COR-L47 (cell line): ENCODE results near the gene PTPRO.

Experiments used
- DNase-seq: peaks from one replicate; lab custom pipeline; 2025; lab: John Stamatoyannopoulos, UW

PTPRO gene

DNA sequence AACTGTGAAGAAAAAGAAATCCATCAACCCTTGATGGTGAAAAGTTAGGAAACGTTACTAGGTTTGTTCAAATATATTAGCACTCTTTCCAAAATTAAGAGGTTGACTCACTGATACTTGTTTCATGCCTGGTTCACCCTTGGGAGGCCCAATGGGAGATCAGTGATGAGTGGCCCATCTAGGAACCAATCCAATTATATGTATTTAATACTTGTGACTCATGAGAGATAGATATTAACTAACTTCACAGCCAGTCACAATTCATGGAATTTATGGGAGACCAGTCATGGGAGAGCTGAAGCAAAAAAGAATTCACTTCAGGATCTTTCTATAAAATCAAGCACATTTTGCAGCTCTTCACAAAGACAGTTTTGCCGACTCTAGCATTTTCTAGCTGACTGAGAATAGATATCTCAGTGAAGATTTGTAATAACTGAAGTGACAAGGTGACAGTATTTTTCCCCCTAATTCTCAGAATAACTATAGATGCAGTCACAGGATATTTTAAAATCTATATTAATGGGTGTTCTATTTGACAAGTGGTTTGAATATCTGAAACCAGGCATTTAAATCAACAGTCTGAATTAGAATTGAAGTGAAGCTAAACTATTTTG is 236.7 kb downstream of the PTPRO start:
- DNase-seq: no peak

DNA sequence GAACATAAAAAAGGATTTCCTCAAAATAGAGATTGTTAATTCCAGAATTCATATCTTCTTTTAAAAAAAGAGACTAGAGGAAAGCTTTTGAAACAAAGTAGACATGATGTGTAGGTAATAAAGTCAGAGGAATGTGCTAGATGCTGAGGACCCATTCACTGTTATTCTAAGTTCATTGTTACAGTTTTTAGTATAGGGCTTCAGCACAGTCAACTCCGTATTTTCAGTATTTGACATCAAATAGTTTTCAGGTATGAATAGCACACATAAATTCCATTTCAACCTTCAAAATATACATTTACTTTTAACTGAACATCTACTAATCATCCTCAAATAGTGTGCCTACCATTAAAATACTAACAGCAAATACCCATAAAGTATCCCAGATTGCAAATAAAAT is 239.1 kb downstream of the PTPRO start:
- DNase-seq: no peak

DNA sequence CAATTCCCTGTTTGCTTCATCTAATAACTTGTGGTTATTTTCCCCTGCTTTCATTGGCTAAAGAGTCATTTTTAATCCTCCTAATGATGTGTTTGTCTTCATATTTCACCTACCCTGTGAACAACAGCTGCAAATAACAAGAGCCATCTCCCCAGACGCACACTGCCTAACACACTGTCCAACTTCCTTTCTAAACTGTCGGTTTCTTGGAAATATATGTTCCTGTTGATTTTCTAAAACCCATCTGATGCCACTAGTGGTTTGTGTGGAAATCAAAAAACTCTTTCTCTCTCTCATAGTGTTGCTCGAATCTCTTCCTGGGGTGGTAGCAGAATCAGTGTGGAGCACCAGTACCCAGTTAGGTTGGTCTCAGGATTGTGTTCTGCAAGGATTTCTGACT is 240.0 kb downstream of the PTPRO start:
- no peak for DNase-seq

DNA sequence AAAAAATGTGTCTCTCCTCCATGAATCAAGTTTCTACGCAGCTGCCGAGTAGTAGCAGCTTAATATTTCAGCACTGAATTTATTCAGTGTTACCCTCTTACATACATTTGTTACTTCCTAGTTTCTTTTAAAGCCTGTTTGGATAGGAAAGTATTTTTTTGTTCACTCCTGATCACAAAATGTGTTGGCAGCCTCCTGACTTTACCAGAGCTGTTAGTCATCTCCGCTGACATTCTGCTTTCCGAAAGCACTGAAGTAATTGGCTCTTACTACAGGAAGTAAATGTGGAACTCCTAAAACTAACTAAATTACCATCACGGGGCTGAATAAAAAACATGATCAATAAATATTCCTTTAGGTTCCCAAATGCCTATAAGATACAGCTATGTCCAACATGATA is 241.4 kb downstream of the PTPRO start:
- no peak for DNase-seq

DNA sequence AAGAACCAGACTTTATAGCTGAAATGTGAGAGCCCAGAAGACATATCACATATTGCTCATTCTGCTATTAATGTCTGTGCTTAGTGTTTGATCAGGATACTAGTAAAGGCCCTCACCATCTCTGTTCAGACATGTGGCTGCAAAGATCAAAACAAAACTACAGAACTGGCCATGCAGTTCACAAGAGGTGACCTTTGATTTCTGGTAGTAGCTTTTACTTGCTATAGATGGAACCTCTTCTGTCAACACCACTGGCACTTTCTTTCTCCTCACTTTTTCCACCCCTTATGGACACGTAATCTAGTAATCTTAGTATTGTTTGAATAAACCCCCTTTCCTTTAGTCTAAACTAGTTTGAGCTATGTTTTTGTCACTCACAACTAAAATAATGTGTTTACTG is 252.0 kb downstream of the PTPRO start:
- DNase-seq: no peak

DNA sequence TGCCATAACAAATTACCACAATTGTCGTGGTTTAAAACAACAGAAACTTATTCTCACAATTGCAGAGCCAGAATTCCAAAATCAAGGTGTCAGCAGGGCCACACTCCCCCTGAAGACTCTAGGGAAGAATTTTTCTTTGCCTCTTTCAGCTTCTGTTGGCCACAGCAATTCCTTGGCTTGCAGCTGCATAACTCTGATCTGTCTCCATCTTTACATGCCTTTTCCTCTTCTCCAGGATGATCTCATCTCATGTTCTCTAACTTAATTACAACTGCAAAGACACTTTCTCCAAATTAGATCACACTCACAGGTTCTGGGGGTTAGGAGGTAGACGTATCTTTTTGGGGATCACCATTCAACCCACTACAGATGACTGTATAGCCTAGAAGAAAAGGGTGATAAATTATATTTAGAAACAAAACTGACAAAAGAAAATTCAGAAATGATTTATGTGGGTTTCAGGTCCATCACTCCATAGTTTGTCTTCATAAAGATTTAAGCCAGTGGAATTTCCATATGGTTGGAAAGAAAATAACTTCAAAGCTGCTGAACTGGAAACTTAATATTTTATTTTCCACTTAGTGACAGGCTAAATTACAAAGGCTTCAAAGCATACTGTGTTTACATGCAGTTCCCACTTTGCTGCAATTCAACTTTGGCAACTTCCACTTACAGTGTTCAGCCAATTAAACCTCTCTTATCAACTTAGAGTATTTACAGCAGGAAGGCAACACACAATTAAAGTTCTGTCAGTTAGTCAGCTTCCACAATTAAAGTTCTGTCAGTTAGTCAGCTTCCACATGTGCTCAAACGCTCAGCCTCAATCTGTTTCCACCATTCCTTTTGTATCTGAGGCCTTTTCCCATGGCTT is 253.6 kb downstream of the PTPRO start:
- no peak for DNase-seq

DNA sequence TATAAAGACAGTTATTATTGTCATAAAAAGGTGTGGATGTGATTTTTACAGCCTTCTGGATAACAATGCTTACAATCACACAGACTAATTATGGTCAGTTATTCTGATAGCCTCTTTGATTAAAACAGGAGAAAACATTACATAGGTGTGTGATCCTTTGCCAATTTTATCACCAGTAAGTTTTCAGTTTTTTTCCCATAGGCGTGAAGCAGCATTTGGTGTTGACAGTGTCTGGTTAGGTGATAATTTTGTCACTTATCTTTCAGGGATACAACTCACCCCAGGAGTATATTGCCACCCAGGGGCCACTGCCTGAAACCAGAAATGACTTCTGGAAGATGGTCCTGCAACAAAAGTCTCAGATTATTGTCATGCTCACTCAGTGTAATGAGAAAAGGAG is 258.1 kb downstream of the PTPRO start:
- DNase-seq: no peak

DNA sequence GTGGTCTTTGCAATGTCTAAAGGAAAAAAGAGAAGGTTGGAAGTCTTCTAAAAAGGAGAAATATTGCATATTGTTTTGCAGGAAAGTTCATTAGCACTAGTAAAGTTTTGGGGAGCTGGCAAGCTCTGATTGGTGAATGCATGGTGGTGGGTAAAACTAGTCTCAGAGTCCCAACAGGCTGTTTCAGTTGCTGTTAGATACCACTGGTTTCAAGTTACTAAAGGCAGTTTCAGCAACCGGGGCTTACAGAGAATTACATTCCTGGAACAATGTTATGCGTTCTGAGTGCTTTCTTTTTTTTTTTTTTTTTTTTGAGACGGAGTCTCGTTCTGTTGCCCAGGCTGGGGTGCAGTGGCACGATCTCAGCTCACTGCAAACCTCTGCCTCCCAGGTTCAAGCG is 258.7 kb downstream of the PTPRO start:
- no peak for DNase-seq

DNA sequence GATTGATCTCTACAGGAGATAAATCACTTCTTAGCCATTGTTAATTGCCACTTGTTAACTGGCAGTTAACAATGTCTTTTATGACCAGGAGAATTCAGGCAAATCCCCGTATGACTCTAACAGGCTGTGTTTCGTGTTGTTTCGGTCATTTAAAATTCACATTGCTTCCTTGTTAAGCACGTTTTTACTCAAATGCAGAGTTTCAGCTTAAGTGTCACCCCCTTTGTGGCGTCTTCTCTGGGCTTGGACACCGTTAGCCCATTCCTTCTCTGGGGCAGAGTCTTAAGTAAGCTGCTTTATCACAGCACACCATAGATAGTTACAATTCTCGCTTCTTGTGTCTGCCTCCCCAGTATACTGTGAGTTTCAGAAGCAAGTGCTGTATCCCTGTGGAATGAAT is 261.5 kb downstream of the PTPRO start:
- DNase-seq: no peak

DNA sequence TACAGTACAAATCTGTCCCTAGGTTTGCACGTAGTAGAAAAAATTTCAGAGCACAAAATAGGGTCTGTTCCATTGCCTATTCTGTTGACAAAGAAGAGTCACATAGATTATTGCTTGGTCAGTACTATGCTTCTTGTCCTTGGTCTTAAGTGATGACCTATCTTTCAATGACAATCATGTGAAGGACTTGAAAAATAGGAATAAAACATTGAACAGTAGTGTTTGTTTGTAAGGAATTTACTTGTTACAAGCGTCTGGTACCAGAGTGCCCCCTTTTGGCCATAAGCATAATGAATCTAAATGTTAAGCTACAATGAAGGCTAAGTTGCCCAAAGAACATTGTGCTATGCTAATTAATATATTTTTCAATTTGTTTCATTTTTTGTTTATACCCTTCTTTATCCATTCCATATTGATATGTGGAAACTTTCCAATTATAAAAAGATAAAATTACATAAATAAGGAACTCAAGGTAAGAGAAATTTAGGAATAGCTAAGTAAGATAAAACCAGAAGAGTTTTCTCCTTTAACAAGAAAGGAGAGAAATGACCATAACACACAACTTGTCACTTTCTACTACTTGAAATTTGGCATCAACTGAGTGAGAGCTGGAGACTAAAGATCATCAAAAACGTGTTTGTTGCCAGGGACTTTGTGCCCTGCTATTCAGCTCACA is 262.2 kb downstream of the PTPRO start:
- DNase-seq: no peak

DNA sequence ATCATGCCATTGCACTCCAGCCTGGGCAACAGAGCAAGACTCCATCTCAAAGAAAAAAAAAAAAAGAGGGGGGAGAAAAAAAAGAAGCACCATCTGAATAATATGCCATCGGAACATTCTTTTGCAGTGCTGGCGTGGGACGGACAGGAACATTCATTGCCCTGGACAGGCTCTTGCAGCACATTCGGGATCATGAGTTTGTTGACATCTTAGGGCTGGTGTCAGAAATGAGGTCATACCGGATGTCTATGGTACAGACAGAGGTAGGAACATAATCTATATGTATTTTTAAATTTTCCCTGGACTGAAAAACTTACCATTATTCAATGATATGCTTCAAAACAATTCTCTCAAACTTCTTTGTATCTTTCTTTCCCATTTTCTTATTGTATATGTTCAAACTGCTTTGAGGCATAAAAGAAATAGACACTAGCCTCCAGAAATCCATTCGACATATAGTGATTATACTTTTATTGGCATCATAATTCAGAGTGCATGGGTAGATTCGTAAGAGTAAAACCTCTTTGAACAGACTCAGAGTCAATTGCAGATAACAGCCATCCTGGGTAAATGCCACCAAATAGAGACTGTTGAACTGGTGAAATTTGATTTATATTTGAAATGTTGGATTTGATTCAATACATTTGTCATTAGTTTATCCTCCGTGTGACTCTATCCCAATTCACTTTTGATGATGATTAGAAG is 267.2 kb downstream of the PTPRO start:
- no peak for DNase-seq

DNA sequence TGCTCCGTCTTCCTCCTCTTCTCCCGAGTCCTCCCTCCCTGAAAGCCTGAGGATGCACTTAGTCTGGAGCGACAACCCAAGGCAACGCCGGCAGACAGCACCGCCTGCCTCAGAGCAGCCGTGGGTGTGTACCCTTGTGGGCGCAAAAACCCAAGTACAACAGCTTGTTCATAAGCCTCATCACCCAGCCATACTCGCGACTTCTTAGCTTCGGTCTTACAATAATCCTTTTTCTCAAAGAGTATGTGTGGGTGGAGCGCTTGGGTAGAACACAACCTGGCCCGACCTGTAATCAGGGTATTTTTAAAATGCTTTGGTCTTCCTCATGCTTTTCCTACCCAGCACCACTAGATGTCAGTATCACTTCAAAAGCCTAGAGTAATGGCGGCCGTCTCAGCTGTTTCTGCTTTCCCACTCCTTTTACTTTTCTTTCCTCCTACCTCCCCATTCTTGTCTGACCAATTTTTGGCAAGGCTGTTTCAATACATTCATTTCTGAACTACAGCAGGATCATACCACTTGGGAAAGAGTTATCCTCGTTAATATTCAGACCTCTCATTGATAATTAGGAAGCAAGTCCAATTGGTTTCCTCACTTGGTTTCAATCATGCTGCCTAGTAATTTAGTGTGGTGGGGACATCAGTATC is 268.0 kb downstream of the PTPRO start:
- DNase-seq: no peak

DNA sequence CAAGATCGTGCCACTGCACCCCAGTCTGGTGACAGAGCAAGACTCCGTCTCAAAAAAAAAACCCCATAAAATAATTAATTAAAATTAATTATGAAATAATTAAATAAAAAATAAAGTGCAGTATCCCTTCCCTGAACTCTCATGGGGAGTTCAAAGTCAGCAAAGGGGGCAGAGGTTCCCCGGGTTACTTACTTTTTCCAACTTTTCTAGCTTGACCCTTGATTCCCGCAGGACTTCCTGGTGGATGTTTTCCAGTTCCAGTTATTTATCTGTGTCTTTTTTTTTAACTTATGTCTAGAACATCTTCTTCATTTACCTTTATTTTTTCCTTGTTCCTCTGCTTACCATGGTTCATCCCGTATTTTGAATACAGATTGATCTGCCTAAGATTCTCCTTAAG is 269.5 kb downstream of the PTPRO start:
- DNase-seq: no peak

DNA sequence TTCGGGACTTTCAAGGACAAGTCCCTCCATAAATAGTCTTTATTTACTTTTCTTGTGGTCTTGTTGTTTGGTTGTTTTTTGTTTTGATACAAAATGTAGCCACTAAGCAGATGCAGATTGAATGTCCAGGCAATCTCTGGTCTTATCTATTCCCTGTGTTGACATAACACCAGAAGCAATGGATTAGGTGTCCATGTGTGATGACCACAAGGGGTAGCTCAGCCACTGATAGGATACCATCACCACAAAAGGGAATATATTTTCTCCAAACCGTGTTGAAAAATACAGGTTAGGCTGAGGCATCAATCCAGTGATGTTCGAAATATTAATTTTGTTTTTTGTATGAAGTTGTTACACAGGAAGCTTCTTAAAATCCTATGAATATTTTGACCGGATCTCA is 270.6 kb downstream of the PTPRO start:
- no peak for DNase-seq

DNA sequence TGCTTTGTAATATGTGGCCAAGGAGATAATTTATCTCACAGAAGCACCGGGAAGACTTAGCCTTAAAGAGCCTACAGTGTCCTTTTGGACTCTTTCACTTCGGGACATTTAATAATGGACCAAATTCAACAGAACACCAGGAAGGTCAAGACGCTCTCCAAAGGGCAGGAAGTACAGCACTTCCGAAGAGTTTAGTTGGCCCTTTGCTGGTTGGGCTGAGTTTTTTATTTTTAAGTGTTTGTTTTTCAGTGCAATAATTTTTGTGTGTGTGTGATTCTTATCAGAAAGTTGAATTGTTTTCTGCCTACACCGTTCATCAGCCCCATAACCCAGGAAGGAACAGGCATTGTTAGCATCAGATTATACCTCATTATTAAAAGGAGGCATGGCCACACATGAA is 273.9 kb downstream of the PTPRO start:
- DNase-seq: no peak

DNA sequence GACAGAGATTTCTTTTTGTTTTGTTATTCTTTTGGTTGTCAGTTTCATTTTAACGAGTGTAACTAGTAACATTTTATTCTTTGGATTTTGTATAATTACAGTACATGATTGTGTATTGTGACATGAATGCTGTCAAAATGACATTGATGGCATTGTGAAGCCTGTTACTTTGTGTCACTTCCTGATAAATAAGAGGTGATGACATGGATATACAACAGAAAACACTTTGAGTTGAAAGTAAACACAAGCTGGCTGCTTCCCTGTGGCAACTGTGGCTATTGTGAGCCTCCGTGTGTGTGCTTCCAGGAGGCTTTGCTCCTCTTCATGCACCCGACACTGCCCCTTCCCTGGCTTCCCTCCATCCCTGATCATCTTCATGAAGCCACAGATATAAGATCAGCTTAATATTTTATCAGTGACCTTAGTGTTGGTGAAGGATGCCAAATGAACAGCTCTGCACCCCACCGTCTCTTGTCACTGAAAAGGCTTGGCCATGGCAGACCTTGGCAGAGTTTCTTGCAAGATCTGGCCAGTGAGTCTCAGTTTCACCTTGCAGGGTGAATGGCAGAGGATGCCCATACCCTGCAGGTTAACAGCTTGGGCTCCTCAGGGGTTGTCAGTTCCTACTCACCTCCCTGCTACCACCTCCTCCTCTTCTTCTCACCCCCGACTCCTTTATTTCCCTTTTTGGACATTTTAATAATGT is 275.0 kb downstream of the PTPRO start:
- DNase-seq: no peak

DNA sequence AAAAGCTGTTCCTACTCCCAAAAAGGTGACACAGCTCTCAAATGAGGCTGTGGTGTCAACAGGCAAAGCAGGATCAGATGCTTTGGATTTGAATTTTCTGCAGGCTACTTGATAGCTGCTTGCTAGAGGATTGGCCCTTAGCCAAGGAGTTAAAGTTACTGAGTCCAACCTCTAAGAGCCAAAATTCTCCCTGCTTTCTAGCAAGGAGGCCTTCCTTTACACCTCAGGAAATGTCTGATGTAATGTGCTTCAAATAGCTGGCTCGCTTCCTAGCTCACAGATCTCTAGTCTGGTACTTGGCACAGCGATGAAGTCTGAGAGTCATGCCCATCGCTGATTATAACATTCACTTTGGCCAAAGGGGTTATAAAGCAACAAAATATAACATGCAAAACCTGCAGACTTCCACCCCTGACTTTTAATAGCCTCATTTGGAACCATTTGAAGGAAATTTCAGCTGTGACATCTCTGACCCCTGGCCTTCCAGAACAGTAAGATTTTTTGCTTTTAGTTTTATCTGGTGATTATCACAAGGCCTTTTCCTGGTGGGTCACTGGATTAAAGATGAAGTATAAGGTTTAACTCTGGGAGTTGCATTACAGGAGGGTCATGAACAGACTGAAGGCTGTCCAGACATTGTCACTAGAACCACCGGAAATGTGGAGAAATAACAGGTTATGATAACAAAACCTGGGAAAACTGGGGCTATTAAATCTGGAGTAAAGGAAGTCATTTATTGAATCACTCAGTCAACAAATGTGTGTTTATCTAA is 277.1 kb downstream of the PTPRO start:
- DNase-seq: no peak

DNA sequence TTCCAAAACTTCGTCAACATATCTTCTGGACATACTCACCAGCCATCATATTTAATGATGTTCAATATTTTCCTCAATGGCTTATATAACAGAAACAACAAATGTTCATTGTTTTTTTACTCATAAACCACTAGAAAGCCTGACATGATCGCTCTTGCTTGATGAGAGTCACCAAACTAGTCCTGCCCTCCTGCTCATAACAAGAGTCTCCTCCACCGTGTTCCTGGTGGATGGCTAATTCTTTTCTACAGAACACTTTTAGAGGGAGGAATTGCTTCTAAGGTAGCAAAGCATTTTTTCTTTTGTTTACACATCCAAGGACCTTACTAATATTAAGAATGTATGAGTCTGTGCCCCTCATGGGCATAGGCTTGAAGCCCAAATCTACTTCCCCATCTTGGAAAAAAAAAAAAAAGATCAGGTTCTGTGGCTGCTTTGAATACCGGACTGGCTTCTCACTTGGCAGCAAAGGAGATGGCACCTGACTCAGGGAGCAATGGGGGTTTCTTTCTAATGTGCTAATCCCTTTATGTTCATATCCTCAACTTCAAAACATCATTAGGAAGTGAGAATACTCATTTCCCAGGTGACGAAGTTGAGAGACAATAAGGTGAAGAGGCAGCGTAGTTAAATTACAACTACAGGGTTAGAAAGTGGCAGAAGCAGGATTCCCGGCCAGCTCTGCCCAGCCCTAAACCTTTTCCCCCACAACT is 278.1 kb downstream of the PTPRO start:
- no peak for DNase-seq

DNA sequence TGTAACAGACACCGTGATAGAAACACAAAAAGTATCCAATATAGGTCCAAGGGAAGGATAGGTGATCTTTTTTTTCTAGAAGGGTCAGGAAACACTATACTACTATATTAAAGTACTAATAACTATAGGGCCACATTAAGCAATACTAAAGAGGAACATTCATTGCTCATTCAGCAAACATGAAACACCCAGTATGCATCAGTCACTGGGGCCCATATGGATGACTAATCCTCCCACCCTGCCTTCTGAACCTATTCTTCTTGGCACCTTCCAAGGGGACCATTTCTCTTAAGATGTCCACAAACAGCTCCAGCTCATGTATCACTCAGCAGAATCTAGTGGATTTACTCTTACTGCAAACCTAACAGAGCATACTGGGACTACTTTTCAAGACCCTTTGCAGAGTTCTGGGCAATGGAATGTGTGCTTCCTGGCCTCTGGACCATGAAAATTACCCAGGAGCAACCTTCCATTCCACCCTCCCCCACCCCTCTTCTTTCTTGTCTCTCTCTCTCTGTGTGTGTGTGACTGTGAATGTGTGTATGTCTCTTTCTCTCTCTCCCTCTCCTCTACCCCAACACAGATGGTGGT is 279.0 kb downstream of the PTPRO start:
- DNase-seq: no peak
